ENCODE measurements around the gene GGTLC1.
"Not testable (repeated sequence)": the region's sequence is repeated elsewhere in the genome, so short reads cannot be mapped to it uniquely, and the experiment has no call there.

GGTLC1 gene

DNA sequence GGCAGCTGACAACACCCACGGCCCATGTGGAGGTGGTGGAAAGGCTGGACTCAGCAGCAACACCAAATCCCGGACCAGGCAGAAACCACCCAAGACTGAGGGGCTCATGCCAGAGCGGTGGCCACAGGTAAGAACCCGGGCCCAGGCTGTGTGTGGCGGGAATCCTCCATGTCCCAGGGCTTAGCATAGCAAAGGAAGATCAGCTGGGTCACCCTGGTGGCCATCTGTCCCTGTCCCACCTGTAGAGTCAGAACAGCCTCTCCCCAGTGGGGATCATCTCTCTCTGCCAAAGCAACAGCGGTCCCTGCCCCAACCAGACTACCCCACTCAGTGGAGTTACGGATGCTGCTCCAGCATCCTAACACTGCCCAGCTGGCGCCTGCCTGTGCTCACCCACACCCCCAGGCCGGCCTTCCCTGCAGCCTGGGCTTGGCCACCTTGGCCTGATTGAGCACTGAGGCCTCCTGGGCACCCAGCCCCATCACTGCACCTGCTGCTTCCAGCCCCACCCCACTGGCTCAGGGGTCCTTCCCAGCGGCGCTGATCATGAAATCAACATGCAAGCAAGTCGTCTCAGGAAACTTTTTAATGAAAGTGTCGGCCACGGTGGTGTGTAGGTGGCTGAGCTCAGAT lies 5.5 kb upstream of the GGTLC1 start:
- not testable (repeated sequence) for DNase-seq

DNA sequence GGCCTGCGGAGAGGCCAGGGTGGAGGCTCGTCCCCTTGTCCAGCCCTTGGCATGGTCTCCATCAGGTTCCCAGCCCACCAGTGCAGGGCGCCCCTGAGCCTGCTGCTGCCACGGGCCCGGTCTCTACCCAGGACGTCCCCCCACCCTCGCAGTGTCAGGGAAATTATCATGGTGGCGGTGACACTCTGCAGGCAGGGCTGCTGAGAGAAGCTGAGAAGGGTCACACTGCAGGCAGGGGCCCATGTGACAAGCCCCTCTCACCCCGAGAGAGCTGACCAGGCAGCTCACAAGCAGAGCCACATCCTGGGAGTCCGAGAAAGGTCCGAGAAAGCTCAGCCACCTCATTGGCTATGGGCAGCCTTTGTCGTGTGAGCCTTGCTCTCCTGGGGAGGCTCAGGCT lies 4.9 kb upstream of the GGTLC1 start:
- not testable (repeated sequence) for DNase-seq

- DNase-seq: not testable (repeated sequence)
These were observed 1.7 kb upstream of the GGTLC1 start for GRCh38 chr20:23990296-23990695.

DNA sequence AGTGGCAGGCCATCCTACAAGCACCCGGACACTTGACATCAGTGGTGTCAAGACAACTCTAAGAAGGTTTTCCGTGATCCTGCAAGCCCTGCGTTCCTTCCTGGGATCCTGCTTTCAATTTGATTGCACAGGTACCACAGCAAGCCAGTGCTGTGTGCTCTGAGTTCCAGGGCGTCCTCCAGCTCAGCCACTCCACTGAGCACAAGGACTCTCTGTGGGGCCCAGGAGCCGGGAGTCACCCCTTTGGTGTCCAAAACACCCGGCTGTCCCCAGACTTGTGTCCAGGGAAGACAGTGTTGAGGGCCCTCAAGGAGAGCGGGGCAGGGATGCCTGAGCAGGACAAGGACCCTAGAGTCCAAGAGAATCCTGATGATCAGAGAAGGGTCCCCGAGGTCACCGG lies 387 bp upstream of the GGTLC1 start:
- DNase-seq: not testable (repeated sequence)

DNA sequence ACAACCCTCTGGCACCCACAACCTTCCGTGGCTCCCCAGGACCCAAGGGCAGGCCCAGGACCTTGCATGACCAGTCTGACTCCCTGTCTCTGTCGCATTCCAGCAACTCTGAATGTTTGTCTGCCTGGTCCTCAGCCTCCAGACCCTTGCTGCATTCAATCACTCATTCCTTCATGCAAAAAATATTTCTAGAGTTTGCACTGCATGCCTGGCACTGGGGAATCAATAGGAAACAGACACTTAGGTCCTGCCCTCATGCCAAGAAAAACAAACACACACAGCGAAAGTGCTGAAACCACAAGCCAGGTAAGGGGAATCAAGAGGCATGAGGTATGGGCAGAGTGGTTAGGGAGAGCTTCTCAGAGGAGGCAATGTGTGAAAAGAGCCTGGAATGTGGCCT lies 1.9 kb downstream of the GGTLC1 start:
- not testable (repeated sequence) for DNase-seq

- DNase-seq: not testable (repeated sequence)
These were observed 2.3 kb downstream of the GGTLC1 start for GRCh38 chr20:23986310-23986709.

DNA sequence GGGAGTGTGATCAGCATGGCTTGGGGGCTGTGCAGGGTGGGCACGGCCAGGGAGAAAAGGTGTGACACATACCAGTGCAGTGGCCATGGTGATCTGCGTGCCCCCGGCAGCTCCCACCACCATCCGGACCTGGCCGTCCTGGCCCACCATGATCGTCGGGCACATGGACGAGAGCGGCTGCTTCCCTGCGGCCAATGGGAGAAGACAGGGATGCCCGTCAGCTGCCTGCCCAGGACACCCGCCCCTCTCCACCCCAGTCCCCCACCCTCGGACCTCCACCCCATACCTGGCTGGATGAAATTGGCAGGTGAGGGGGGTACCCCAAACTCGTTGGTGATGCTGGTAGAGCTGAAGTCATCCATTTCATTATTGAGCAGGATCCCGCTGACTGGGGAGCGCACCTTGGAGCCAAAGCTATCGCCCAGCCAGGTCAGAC lies 2.8 kb downstream of the GGTLC1 start:
- DNase-seq: not testable (repeated sequence)

GRCh38 chr20:23985066-23985789 lies 3.4 kb downstream of the GGTLC1 start:
- not testable (repeated sequence) for DNase-seq

- DNase-seq: not testable (repeated sequence)
These were observed 4.0 kb downstream of the GGTLC1 start for GRCh38 chr20:23984476-23985023.

DNA sequence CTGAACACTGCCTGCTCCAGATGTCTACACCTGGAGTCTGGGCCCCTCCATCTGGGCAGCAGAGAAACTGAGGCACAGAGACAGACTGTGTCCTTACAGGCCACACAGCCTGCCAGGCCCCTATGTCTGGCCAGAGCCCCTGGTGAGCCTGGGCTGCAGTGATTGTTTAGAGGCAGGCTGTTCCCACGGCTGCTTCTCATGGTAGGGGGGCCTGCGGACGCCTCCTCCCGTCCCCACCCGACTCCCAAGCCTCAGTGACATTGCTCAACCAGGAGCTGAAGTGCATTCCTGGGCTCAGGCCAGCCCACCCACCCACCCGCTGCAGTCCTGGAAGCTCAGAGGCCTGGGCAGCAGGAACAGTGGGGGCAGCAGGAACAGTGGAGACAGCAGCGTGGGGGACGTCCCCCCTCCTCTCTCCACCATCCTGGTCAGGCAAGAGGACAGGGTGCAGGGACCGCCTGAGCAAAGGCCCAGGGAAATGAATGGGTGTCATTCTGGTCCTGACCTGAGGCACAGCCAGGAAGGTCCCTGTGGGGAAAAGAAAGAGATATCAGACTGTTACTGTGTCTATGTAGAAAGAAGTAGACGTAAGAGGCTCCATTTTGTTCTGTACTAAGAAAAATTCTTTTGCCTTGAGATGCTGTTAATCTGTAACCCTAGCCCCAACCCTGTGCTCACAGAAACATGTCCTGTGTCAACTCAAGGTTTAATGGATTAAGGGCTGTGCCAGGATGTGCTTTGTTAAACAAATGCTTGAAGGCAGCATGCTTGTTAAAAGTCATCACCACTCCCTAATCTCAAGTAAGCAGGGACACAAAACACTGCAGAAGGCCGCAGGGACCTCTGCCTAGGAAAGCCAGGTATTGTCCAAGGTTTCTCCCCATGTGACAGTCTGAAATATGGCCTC lies 6.2 kb downstream of the GGTLC1 start:
- DNase-seq: not testable (repeated sequence)

GRCh38 chr20:23981526-23981925 lies 7.1 kb downstream of the GGTLC1 start:
- DNase-seq: not testable (repeated sequence)

DNA sequence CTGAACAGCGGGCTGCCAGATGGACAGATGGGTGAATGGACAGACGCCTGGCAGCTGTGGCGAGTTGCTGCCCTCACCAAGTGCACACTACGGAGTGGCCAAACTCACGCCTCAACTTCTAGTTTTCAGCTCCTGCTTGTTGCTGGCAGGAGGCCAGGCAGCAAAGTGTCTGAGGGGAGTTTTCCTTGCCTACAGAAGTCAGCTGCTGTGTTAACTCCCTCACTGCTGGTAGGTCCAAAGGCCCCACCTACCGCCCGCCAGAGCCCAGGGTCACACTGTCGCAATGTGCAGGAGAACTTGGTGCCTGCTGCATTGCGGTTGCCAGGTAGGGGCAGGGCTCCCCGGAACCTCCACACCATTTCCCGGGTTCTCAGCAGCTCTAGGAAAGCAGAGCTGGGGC lies 7.6 kb downstream of the GGTLC1 start:
- DNase-seq: not testable (repeated sequence)

- not testable (repeated sequence) for DNase-seq
These were observed 8.4 kb downstream of the GGTLC1 start for GRCh38 chr20:23979899-23980811.

GRCh38 chr20:23979380-23979779 lies 9.2 kb downstream of the GGTLC1 start:
- DNase-seq: not testable (repeated sequence)

DNA sequence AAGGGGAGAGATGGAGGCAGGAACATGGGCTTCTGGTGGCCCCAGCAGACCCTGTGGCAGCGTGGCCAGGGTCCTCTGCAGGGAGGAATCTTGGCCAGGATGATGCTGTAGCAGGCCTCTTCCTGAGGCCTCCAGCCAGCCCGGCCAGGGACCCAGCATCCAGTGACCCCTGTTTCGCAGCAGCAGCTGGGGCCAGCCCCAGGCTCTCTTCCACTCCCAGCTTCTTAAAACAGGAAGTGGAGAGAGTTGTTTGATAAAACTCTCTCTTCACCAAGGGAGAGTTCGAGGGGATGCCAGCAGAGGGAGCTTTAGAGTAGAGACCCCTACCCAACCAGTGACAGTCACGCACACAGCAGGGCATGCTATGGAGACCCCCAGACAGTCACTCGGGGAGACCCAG lies 10.1 kb downstream of the GGTLC1 start:
- DNase-seq: not testable (repeated sequence)

GRCh38 chr20:23974966-23975365 lies 13.6 kb downstream of the GGTLC1 start:
- DNase-seq: no peak

GRCh38 chr20:23971310-23971709 lies 17.3 kb downstream of the GGTLC1 start:
- no peak for DNase-seq

DNA sequence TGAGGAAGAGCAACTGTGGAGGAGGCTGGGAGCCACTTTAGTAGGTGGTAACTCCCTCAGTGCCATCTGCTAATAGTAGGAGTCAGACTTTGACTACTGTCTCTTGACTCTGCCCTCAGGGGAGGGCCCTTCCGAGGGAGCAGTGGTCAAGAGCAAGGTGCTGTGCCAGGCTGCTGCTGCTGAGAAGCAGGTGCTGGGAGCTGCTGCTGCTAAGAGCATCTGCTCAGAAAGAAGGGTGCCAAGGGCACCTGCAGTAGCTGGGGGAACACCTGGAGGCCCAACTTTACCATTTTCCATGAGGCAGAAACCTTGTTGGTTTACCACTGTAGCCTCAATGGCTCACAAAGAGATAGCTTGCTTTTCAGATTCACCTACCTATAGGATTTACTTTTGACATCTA lies 18.5 kb downstream of the GGTLC1 start:
- no peak for DNase-seq

DNA sequence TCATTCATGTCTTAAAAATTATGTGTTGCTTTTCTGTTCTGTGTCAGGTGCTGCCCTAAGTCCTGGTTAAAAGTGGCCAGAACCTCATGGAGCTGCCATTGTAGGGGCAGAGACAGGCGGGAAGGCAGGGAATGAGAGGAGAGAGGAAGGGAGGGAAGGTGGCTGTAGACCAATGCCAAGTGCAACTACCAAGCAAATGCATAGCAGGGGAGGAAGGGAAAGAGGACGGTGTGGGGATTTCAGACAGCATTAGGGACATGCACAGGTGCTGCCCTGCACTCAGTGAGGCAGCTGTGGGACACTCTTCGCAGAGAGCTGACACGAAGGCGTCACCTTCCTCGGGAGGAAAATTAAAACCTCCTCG lies 21.0 kb downstream of the GGTLC1 start:
- no peak for DNase-seq

DNA sequence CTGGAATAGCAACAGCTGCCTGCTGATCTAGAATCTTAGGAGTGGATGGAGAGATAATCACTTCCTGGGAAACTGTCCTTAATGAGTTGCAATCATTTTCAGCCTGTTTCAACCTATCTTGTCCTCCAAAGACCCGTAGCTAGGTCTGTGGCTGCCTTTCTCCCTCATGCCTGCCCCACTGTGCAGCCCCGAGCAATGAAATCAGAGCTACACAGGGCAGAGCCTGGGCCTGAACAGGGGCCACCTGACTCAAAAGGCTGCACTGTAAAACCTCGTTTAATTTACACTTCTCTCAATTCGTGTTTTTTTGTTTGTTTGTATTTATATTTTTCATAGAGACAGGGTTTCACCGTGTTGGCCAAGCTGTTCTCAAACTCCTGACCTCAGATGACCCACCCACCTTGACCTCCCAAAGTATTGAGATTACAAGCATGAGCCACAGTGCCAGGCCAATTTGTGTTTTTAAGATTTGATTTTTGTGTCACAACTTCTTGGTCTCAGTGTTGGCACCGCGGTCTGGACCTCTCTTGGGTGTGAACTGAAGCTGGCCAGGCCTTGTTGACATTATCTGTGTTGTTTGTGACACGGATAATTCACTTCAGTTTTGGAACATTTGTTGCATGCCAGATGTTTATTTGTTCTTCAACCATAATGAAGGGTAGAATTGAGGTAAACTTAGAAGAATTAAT lies 21.5 kb downstream of the GGTLC1 start:
- DNase-seq: no peak

DNA sequence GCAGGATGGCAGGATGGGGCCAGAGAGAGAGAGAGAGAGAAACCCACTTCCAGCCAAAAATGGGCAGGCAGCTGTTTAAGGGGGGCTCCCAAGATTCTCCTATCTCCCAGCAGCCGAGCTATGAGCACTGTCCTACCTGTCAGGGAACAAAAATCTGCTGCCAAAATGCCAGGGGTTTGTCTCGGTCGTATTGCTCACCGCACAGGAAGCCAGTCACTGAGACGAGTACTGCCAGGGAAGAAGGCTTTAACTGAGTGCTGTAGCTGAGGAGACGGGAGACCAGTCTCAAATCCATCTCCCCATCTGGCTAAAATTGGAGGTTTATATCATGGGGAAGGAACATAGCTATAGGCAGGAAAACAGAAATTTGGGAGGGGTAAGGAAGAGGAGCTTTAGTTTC lies 22.3 kb downstream of the GGTLC1 start:
- DNase-seq: no peak

All from stimulated activated naive CD4-positive, alpha-beta T cell treated with Interleukin-2 at 50 U/mL for 16 hours (primary cell).